Liver (tissue), 3 donors: ENCODE data around the gene EFCC1.

Experiments
- ATF3 ChIP-seq: IDR thresholded peaks from 2 replicates; pipeline ENCODE4 v1.6.1; 2016; ENCODE audit warnings: antibody characterized with exemption
- CTCF ChIP-seq: fragments of 150-350 bp; IDR thresholded peaks from 2 replicates; pipeline ENCODE4 v1.5.1; 2017; ENCODE audit warnings: improper control_type of control experiment, low read depth, low read length; ENCODE audit not compliant: missing input control
- EGR1 ChIP-seq, 2 donors: IDR thresholded peaks; 2 replicates each; pipeline ENCODE4 v1.6.1; 2016 to 2018; ENCODE audit warnings: antibody characterized with exemption in 2 of 2, low read depth in 2 of 2
- RAD21 ChIP-seq, 2 donors: IDR thresholded peaks; 2 replicates each; pipeline ENCODE4 v1.6.1; 2016; ENCODE audit warnings: antibody characterized with exemption in 2 of 2, mild to moderate bottlenecking in 2 of 2
- YY1 ChIP-seq: IDR thresholded peaks from 2 replicates; pipeline ENCODE4 v1.6.1; 2016; ENCODE audit warnings: antibody characterized with exemption, mild to moderate bottlenecking
- TF ChIP-seq, protein P1 (sequence below): IDR thresholded peaks from 2 replicates; pipeline ENCODE4 v1.6.1; 2016; ENCODE audit warnings: antibody characterized with exemption
- donor health status: healthy.
- donor health status: healthy.

DNA sequence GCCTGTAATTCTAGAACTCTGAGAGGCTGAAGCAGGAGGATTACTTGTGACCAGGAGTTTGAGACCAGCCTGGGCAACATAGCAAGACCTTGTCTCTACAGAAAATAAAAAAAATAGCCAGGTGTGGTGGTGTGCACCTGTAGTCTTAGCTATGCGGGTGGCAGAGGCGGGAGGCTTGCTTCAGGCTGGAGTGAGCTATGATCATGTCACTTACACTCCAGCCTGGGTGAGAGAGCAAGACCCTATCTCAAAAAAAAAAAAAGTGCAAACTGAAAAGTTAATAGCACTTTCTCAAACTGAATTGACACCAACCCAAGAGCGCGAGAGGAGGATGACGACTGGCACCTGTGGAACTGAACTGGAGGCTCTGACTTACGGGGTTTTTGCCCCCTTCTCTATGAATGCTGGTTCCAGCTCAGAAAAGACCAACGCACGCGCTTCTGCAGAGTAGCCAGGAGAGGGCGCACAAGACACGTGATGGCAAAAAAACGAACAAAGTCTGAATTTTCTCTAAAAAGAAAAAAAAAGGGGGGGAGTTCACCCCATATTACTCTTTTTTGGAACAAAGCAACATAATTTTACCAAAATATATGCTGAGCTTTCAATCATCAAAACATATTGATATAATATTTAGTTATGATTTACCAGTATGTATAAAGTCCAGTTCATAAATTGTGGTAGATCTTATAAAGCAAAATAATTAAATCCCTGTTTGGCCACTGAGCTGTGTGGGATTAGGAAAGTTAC lies 30.9 kb upstream of the EFCC1 start:
- TF ChIP-seq YY1, result no peak
- no peak for TF ChIP-seq ATF3
- no peak for TF ChIP-seq EGR1 (IDR thresholded peaks at IDR 0.05; ENCODE audit: low read depth in 2 of 2)
- TF ChIP-seq, protein P1, sequence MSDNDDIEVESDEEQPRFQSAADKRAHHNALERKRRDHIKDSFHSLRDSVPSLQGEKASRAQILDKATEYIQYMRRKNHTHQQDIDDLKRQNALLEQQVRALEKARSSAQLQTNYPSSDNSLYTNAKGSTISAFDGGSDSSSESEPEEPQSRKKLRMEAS, result no peak
- TF ChIP-seq CTCF, result peak; percentile 82
- TF ChIP-seq RAD21 (IDR thresholded peaks at IDR 0.05), result peak; percentile 89 to 91
